ENCODE data around the gene CHAT.

- TF ChIP-seq CTCF (IDR thresholded peaks at IDR 0.05) = no peak
- TF ChIP-seq POLR2A (IDR thresholded peaks at IDR 0.05) = no peak
Measured at GRCh38 chr10:49596836-49597235, 17.0 kb upstream of the CHAT start.
